ENCODE data around the gene MEN1.

Gene MEN1

DNA sequence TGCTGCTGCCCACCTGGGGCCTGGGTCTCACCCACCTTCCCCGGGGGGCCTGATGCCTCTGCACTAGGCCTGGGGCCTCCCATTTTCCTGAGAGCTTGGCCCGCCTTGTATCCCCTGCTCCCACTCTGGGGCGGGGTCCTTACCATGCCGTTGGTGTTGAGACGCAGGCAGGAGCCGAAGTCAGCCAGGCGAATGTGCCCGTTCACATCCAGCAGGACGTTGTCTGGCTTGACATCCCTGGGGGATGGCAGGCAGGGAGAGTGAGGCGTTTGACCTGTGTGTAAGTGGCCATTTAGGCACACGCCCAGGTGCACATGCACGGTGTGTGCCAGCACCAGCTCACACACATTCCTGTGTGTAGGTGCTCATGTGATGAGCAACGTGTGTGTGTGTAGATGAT is 29.0 kb upstream of the MEN1 start:
- Histone ChIP-seq H3K4me3 (ENCODE audit: low read depth in 1 of 5, low read length in 5 of 5) (no peak overlapping the region), H3K4me1 (ENCODE audit: control insufficient read depth in 5 of 5, insufficient read depth in 5 of 5, low read length in 5 of 5) (peaks cover 0 to 5% (median 0%) of the 10 kb centered on the region in 5 donors), H3K36me3 (ENCODE audit: control insufficient read depth in 5 of 5, insufficient read depth in 5 of 5, low read length in 5 of 5) (no peaks in the 10 kb centered on the region), H3K27ac (ENCODE audit: low read depth, low read length) (no peak overlapping the region), H3K9ac (ENCODE audit: low read length in 5 of 5) (no peak overlapping the region), H3K9me3 (ENCODE audit: control insufficient read depth in 5 of 5, low read length in 5 of 5) (no peaks in the 10 kb centered on the region), H3K27me3 (ENCODE audit: control insufficient read depth in 5 of 5, insufficient read depth in 4 of 5, low read length in 5 of 5) (no peaks in the 10 kb centered on the region)

DNA sequence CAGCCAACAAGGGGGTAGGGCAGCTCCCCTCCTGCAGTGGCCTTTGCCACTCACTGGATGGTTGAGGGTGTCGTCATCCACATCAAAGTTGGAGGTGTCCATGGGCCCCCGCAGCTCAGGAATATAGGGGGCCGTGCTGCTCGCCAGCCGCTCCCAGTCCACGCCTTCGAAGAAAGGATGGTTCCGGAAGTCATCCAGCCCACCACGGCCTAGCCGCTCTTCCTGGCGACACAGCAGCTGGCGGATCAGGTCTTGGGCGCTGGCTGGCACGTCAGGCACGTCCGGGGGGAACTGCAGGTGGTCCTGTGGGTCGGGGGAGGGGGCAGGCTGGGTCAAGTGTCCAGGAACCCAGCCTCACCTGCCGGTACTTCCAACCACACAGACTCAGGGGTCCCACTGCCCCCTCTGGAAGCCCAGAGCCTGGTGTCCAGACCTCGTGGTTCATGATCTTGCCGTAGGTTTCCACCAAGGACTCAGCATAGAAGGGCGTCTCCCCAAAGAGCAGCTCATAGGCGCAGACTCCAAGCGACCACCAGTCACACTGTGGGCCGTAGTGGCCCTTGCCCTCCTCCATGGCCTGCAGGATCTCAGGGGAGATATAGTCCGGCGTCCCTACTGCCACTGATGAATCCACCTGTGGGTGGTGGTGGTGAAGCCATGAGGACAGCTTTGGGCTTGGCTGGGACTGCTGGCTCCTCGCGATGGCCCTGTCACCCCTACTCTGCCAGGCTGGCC is 28.4 kb upstream of the MEN1 start:
- Histone ChIP-seq H3K9me3 (ENCODE audit: control insufficient read depth in 5 of 5, low read length in 5 of 5) (no peaks in the 10 kb centered on the region), H3K36me3 (ENCODE audit: control insufficient read depth in 5 of 5, insufficient read depth in 5 of 5, low read length in 5 of 5) (no peaks in the 10 kb centered on the region), H3K4me1 (ENCODE audit: control insufficient read depth in 5 of 5, insufficient read depth in 5 of 5, low read length in 5 of 5) (no peaks in the 10 kb centered on the region), H3K27me3 (ENCODE audit: control insufficient read depth in 5 of 5, insufficient read depth in 4 of 5, low read length in 5 of 5) (no peaks in the 10 kb centered on the region), H3K27ac (ENCODE audit: low read depth, low read length) (no peak overlapping the region), H3K4me3 (ENCODE audit: low read depth in 1 of 5, low read length in 5 of 5) (no peak overlapping the region), H3K9ac (ENCODE audit: low read length in 5 of 5) (no peak overlapping the region)

DNA sequence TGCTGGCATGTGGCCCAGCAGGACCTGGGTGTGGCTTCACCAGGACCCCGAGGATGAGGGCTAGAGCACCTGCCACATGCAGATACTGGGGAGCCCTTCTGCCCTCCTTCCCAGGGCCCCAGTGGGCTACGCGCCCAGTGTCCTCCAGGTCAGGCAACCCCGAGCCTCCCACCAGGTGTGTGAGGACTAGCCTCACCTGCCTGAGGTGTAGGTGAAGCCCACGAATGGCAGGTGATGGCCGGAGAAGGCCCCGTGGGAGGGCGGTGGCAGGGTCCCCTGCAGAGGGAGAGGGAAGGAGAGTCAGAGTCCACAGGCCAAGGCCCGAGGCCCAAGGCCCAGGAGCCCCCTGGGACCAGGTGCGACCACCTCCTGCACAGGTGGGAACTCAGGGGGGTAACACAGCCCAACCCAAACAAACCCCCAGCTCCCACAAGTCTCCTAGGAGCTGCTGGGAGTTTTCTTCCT is 27.6 kb upstream of the MEN1 start:
- no peaks in the 10 kb centered on the region for H3K9me3 ChIP-seq (ENCODE audit: control insufficient read depth in 5 of 5, low read length in 5 of 5)
- H3K27me3 ChIP-seq (ENCODE audit: control insufficient read depth in 5 of 5, insufficient read depth in 4 of 5, low read length in 5 of 5) = no peaks in the 10 kb centered on the region
- no peak overlapping the region for H3K27ac ChIP-seq (ENCODE audit: low read depth, low read length)
- H3K9ac ChIP-seq (ENCODE audit: low read length in 5 of 5) = no peak overlapping the region
- H3K4me3 ChIP-seq (ENCODE audit: low read depth in 1 of 5, low read length in 5 of 5) = no peak overlapping the region
- no peaks in the 10 kb centered on the region for H3K36me3 ChIP-seq (ENCODE audit: control insufficient read depth in 5 of 5, insufficient read depth in 5 of 5, low read length in 5 of 5)
- no peaks in the 10 kb centered on the region for H3K4me1 ChIP-seq (ENCODE audit: control insufficient read depth in 5 of 5, insufficient read depth in 5 of 5, low read length in 5 of 5)

DNA sequence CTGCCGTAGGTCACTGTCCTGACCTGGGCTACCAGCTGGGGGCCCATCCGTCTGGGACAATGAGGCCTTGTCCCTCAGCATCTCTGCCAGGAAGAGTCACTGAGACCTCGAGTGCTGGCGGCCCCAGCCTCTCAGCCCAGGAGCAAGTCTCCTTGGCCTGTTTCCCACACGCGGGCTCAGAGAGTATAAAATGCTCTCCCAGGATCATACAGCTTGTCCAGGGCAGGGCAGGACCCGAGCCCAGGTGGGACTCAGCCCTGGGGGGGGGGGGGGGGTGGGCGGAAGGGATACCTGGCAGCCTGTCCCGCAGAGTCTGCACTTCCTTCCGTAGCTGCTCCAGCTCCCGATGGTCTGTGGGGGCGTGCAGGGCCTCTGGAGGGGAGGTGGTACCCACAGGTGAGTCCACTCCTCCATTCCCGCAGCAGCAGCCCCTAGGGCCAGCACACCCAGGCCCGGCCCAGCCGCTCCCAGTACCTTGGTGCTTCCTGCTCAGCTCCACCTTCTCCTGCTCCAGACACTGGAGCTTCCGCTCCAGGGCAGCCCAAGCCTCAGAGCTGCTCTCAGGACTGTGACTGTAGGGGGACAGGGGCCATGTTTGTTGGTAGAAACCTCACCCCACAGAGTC is 26.2 kb upstream of the MEN1 start:
- Histone ChIP-seq H3K27me3 (ENCODE audit: control insufficient read depth in 5 of 5, insufficient read depth in 4 of 5, low read length in 5 of 5) (no peaks in the 10 kb centered on the region), H3K27ac (ENCODE audit: low read depth, low read length) (no peak overlapping the region), H3K4me1 (ENCODE audit: control insufficient read depth in 5 of 5, insufficient read depth in 5 of 5, low read length in 5 of 5) (no peaks in the 10 kb centered on the region), H3K9me3 (ENCODE audit: control insufficient read depth in 5 of 5, low read length in 5 of 5) (no peaks in the 10 kb centered on the region), H3K36me3 (ENCODE audit: control insufficient read depth in 5 of 5, insufficient read depth in 5 of 5, low read length in 5 of 5) (no peaks in the 10 kb centered on the region), H3K9ac (ENCODE audit: low read length in 5 of 5) (no peak overlapping the region), H3K4me3 (ENCODE audit: low read depth in 1 of 5, low read length in 5 of 5) (no peak overlapping the region)

DNA sequence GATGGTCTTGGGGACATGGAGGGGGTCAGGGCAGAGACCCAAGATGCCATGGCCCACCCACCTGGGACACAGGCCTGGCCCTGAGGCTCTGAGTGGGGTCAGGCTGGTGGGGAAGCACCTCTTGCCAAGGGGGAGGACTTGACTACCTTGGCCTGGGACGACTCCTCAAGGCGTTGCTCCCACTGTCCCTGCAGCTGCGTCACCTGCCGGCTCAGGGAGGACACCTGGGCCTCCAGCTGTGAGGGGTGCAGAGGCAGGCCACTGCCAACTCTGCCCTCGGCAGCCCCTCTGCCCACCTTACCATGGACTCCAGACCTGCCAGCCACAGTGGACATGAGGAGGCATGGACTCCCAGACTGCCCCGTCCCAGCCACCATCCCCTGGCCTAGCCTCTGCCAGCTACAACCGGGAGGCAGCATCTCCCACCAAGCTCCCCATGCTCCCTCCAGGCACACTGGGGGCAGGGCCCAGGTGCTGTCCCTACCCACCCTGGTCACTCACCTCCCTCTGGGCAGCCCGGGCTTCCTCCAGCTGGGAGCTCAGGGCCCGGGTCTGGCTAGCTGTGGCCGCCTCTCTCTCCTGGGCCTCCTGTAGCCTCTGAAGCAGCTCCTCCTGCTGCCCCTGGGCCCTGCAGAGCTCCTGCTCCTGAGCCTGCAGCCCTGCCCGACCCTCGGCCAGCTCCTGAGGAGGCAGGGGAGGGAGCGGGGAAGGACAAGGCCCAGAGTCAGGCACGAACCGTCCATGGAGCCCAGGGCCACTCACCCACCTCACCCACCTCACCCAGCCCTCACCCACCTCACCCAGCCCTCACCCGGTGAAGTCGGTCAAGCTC is 25.5 kb upstream of the MEN1 start:
- no peak overlapping the region for H3K9ac ChIP-seq (ENCODE audit: low read length in 5 of 5)
- H3K9me3 ChIP-seq (ENCODE audit: control insufficient read depth in 5 of 5, low read length in 5 of 5) = no peaks in the 10 kb centered on the region
- H3K27ac ChIP-seq (ENCODE audit: low read depth, low read length) = no peak overlapping the region
- no peaks in the 10 kb centered on the region for H3K36me3 ChIP-seq (ENCODE audit: control insufficient read depth in 5 of 5, insufficient read depth in 5 of 5, low read length in 5 of 5)
- H3K4me3 ChIP-seq (ENCODE audit: low read depth in 1 of 5, low read length in 5 of 5) = no peak overlapping the region
- H3K4me1 ChIP-seq (ENCODE audit: control insufficient read depth in 5 of 5, insufficient read depth in 5 of 5, low read length in 5 of 5) = no peaks in the 10 kb centered on the region
- H3K27me3 ChIP-seq (ENCODE audit: control insufficient read depth in 5 of 5, insufficient read depth in 4 of 5, low read length in 5 of 5) = no peaks in the 10 kb centered on the region

DNA sequence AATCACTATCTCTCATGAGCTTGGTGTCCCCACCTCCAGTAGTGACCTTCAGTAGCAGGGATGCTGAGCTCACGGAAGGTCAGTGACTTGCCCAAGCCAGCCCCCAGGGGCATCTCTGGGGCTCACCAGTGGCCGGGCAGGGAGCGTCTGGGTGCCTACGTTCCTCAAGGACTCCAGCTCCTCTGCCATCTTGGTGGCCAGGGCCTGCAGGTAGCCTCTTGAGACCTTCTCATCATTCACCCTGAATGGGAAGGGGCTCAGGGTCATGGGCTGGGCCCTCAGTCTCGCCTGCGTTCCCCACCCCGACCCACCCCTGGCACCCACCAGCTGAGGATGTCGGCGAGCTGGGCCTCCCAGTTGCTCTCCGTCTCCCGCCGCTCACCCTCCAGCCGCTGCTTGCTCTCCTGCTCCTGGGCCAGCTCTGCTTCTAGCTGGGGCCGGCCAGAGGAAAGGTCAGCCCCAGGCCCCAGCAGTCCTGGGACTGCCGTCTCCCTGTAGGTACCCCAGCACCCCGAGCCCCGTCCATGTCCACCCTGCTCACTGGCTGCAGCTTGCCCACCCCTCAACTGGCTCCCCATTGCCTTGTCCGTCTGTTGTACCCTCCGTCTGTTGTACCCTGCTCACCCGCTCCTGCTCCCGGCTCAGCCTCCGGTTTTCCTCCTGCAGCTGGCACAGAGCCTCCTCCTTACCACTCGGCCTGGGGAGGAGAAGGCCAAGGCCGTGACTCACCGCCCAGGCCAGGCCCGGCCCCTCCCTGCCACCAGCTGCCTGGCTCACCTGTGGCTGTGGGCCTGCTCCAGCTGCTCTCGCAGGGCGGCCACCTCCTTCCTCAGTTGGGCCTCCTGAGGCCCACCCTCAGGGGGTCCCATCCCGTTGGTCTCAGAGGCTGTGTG is 24.6 kb upstream of the MEN1 start:
- H3K9me3 ChIP-seq (ENCODE audit: control insufficient read depth in 5 of 5, low read length in 5 of 5) = no peaks in the 10 kb centered on the region
- H3K4me3 ChIP-seq (ENCODE audit: low read depth in 1 of 5, low read length in 5 of 5) = no peak overlapping the region

DNA sequence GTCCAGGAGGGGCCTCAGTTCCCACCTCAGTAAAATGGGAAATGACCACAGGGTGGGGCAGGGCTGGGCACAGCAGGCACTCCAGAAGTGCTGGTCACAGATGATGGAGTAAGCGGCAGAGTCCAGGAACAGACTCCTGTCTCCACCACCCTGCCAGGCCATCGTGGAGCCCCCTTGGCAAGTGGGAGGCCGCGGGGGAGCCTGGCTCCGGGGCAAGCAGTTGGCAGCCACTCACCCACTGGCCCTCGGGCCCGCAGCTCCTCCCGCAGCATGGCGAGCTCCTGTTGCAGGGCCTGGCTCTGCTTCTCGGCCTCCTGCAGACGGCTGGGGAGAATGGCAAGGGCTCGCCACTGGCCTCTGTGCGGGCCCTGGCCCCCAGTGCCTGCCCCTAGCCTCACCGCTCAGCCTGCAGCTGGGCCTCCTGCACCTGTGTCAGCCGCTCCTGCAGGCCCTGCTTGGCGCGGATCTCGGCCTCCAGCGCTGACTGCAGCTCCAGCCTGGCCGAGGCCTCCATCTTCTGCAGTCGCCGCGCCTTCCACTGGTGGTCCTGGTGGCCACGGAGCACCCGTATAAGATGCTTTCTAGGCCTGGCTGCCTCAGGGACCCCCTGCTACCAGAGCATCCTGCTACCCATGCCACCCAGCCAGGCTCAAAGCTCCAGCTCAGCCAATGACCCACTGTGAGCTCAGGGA is 23.8 kb upstream of the MEN1 start:
- Histone ChIP-seq H3K4me3 (ENCODE audit: low read depth in 1 of 5, low read length in 5 of 5) (no peak overlapping the region), H3K36me3 (ENCODE audit: control insufficient read depth in 5 of 5, insufficient read depth in 5 of 5, low read length in 5 of 5) (no peaks in the 10 kb centered on the region), H3K27me3 (ENCODE audit: control insufficient read depth in 5 of 5, insufficient read depth in 4 of 5, low read length in 5 of 5) (no peaks in the 10 kb centered on the region), H3K4me1 (ENCODE audit: control insufficient read depth in 5 of 5, insufficient read depth in 5 of 5, low read length in 5 of 5) (no peaks in the 10 kb centered on the region), H3K27ac (ENCODE audit: low read depth, low read length) (no peak overlapping the region), H3K9me3 (ENCODE audit: control insufficient read depth in 5 of 5, low read length in 5 of 5) (no peaks in the 10 kb centered on the region), H3K9ac (ENCODE audit: low read length in 5 of 5) (no peak overlapping the region)

More for the DNA sequence above, 24.6 kb upstream of the MEN1 start:
- Histone ChIP-seq H3K27me3 (ENCODE audit: control insufficient read depth in 5 of 5, insufficient read depth in 4 of 5, low read length in 5 of 5) (no peaks in the 10 kb centered on the region), H3K27ac (ENCODE audit: low read depth, low read length) (no peak overlapping the region), H3K9ac (ENCODE audit: low read length in 5 of 5) (no peak overlapping the region), H3K36me3 (ENCODE audit: control insufficient read depth in 5 of 5, insufficient read depth in 5 of 5, low read length in 5 of 5) (no peaks in the 10 kb centered on the region), H3K4me1 (ENCODE audit: control insufficient read depth in 5 of 5, insufficient read depth in 5 of 5, low read length in 5 of 5) (no peaks in the 10 kb centered on the region)

DNA sequence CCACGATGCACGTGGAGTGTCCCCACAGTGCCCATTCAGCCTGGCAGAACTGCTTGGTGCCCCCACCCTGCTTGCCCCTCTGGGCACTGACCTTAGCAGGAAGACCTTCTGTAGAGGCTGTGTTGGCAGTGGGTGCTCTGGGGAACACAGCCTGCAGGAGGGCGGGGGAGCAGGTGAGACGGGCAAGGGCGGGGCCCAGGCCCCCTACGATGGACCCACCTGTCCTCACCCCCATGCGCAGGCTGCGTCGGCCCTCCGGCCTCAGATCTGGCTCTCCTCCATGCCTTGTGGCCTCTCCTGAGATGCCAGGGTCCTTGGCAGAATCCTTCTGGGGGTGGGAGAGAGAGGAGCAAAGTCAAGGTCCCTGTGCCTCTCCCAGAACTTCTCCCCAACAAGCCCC is 23.2 kb upstream of the MEN1 start:
- Histone ChIP-seq H3K4me1 (ENCODE audit: control insufficient read depth in 5 of 5, insufficient read depth in 5 of 5, low read length in 5 of 5) (no peaks in the 10 kb centered on the region), H3K9me3 (ENCODE audit: control insufficient read depth in 5 of 5, low read length in 5 of 5) (no peaks in the 10 kb centered on the region), H3K9ac (ENCODE audit: low read length in 5 of 5) (no peak overlapping the region), H3K27ac (ENCODE audit: low read depth, low read length) (no peak overlapping the region), H3K36me3 (ENCODE audit: control insufficient read depth in 5 of 5, insufficient read depth in 5 of 5, low read length in 5 of 5) (no peaks in the 10 kb centered on the region), H3K27me3 (ENCODE audit: control insufficient read depth in 5 of 5, insufficient read depth in 4 of 5, low read length in 5 of 5) (no peaks in the 10 kb centered on the region), H3K4me3 (ENCODE audit: low read depth in 1 of 5, low read length in 5 of 5) (no peak overlapping the region)

DNA sequence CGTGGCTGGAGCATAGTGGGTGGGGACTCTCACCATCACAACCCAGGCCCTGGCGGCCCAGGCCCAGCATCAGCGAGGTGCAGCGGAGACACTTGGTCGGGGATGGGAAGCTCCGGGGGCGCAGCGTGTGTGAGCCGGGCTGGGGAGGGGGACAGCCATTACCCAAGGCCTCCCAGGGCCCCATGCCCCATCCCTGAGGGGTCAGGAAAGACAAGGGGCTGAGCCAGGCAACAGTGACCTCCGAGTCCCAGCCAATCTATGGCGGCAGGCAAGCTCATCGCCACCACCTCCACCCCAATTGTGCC is 22.8 kb upstream of the MEN1 start:
- Histone ChIP-seq H3K9ac (ENCODE audit: low read length in 5 of 5) (no peak overlapping the region), H3K4me1 (ENCODE audit: control insufficient read depth in 5 of 5, insufficient read depth in 5 of 5, low read length in 5 of 5) (no peaks in the 10 kb centered on the region), H3K36me3 (ENCODE audit: control insufficient read depth in 5 of 5, insufficient read depth in 5 of 5, low read length in 5 of 5) (no peaks in the 10 kb centered on the region), H3K27ac (ENCODE audit: low read depth, low read length) (no peak overlapping the region), H3K27me3 (ENCODE audit: control insufficient read depth in 5 of 5, insufficient read depth in 4 of 5, low read length in 5 of 5) (no peaks in the 10 kb centered on the region), H3K4me3 (ENCODE audit: low read depth in 1 of 5, low read length in 5 of 5) (no peak overlapping the region), H3K9me3 (ENCODE audit: control insufficient read depth in 5 of 5, low read length in 5 of 5) (no peaks in the 10 kb centered on the region)

Data from subcutaneous abdominal adipose tissue (tissue), 5 donors.